ENCODE results near the gene PFKFB4.

PFKFB4 gene

GRCh38 chr3:48581621-48582481 is 25.2 kb upstream of the PFKFB4 start:
- no peak for DNase-seq

DNA sequence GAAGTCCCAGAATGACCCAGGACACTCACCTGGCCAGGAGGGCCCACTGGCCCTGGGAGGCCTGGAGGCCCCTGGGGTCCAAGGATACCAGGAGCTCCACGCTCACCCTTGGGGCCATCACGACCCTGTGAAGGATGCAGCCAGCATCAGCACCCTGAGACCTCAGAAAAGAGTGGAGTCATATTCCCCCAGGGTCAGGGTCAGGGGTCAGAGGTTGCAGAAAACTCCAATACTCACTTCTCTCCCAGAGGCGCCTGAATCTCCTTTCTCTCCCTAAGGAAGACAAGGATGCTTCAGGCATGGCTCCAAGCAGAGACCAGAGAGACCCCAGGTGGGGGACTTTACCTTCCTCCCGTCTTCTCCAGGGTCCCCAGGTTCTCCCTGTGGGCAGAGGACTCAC is 20.0 kb upstream of the PFKFB4 start:
- no peak for DNase-seq

GRCh38 chr3:48575366-48575765 is 18.8 kb upstream of the PFKFB4 start:
- DNase-seq: no peak

- DNase-seq: no peak
Measured at GRCh38 chr3:48573973-48574585, 17.5 kb upstream of the PFKFB4 start.

GRCh38 chr3:48572517-48572916 is 15.9 kb upstream of the PFKFB4 start:
- no peak for DNase-seq

DNA sequence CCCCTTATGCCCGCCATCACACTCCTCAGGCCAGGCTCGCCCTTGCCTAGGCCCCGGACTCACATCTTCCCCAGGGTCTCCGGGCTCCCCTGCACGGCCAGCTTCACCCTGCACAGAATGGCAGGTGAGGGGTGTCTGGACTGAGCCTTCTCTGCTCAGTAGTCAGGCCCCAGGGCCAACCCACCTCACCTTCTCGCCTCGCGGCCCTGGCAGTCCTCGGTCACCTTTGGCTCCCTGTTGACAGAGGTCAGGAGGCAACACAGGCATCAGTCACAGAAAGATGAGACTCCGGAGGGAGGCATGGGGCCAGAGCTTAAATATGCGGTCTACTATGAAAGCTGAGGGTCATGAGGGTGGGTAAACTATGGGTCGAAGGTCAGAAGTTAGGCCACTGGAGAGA is 15.3 kb upstream of the PFKFB4 start:
- DNase-seq: no peak

GRCh38 chr3:48569808-48570450 is 13.3 kb upstream of the PFKFB4 start:
- no peak for DNase-seq

GRCh38 chr3:48569400-48569799 is 12.8 kb upstream of the PFKFB4 start:
- DNase-seq: no peak

GRCh38 chr3:48568476-48568875 is 11.9 kb upstream of the PFKFB4 start:
- no peak for DNase-seq

- DNase-seq: no peak
Measured at GRCh38 chr3:48567500-48567899, 10.9 kb upstream of the PFKFB4 start.

GRCh38 chr3:48567090-48567489 is 10.5 kb upstream of the PFKFB4 start:
- DNase-seq: no peak

DNA sequence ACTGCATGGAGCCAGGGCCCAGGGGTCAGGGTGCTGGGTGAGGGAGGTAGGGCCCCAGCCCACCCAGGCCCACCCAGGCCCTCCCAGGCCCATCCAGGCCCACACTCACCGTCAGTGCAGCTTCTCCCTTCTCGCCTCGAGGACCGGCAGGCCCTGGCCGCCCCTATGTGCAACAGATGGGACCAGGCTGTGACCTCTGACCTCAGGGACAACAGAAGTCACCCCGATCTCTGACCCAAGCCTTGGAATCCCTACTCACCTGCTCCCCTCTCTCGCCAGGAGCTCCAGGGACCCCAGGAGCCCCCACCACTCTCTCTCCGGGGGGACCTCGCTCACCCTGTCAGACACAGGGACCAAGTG is 9.8 kb upstream of the PFKFB4 start:
- no peak for DNase-seq

DNA sequence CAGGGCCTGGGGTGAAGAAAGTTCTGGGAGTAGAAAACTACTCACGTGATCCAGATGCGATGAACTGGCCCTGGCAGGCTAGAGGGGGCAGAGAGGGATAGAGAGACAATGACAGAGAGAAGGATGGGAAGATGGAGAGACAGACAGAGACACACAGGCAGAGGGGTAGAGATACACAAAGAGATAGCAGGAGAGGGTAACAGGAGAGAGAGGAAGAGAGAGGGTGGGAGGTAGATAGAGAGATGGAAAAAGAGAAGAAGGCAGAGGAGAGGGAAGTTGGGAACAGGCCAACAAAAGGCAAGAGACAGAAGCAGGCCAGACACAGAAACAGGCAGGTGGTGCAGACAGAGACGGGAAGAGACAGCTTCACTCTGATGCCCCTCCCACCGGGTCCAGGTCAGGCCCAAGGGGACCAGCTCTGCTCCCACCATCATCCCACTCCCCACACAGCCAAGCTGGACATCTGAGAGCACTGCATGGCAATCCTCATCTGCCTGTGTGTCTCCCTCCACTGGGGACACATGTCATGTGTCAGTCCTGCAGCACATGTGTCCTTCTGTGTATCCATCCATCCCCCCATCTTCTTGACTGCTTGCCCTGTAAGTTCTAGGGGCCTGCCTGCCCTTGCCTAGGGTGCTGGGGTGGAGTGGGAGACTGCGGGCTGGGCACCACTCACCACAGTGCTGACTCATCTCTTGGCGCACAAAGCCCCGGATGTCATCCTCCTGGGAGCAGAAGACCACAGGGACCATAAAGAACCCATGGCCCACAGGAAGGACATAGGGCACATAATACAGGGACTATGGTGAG is 9.2 kb upstream of the PFKFB4 start:
- no peak for DNase-seq

DNA sequence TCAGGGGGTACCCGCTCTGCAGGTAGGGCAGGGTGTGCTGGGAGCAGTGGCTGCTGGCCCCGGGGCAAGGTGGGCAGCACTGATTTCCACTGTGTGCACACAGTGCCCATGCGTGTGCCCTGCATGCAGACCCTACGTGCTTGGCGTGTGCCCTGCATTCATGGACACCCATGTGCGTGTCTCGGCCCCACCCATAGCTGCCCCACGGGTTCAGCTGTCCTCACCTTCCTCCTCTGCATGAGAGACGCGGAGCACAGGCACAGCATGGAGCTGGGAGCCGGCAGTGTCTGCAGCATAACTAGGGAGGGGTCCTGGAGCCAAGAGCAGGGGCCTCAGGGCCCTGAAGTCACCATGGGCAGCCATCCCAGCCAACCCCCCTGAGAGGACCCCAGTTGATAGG is 8.6 kb upstream of the PFKFB4 start:
- no peak for DNase-seq

GRCh38 chr3:48564667-48565066 is 8.1 kb upstream of the PFKFB4 start:
- no peak for DNase-seq

DNA sequence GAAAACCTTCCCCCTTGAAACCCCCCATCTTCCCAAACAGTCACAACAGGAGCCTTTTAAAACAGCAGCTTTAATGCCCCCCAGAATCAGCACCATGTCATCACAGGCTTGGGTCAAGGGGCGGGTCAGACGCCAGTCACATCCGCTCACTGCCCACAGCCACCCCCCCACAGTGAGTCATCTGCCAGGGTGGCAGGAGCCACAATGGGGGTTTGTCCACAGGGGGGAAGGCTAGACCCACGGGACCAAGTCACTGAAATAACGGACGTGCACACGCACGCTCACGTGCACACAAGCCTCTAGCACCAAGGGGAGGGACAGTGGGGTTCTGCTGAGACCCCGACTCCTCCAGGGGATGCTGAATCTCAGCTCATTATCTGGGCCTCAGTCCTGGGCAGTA is 7.4 kb upstream of the PFKFB4 start:
- no peak for DNase-seq

- no peak for DNase-seq
Measured at GRCh38 chr3:48563382-48563918, 6.8 kb upstream of the PFKFB4 start, which contains the start of gene UCN2. Gene UCN2, minus strand, starts transcription at chr3:48563781. Its CDS starts 657 bp downstream, at chr3:48563124.

DNA sequence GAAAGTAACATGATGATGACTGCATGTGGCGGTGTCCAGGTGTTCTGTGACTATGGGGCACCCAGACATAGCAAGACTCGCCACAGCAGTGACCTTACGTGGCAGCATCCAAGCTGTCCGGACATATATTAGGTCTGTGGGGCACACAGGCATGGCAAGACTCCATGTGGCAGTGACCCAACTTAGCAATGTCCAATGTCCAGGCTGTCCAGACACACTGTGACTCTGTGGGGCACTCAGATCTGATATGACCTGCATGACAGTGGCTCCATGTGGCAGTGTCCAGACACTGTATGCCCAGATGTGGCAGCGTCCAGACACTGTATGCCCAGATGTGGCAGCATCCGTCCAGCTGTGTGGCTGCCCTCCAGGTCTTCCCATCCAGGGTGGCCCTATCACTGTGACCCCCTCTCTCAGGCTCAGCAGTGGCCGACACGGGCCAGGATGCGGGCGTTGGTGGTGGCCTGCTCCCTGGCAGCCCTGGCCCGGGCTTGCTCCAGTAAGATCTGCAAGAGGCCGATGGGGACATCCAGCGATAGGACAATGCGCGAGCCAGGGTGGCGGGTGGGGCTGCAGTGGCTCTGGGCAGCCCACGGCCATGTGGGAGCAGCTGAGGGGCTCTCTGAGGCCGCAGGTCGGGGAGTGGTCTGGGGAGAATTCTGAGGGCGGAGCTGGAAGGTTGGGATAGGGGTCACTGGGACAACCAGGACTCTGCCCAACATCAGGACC is 5.9 kb upstream of the PFKFB4 start:
- DNase-seq: no peak

- no peak for DNase-seq
Measured at GRCh38 chr3:48561045-48561736, 4.6 kb upstream of the PFKFB4 start.

- DNase-seq: no peak
Measured at GRCh38 chr3:48560648-48561018, 4.0 kb upstream of the PFKFB4 start.

- DNase-seq: no peak
Measured at GRCh38 chr3:48558493-48559134, 2.0 kb upstream of the PFKFB4 start.
